Heart left ventricle (tissue), 13 donors: Measurements from ENCODE around the gene CYSTM1.

Source experiments
- CTCF ChIP-seq, 12 donors: fragments of 200-600 bp; sonication (generic) in 4 of 12; IDR thresholded peaks; one replicate each; pipeline versions ENCODE4 v1.5.0 to v1.8.0; 2018 to 2022; ENCODE audit warnings: antibody characterized with exemption in 12 of 12, mild to moderate bottlenecking in 5 of 12
- POLR2A ChIP-seq, 2 donors: fragments of 450-650 bp; IDR thresholded peaks; one replicate each; pipeline ENCODE4 v1.6.1; 2017; ENCODE audit warnings: antibody characterized with exemption in 2 of 2, mild to moderate bottlenecking in 2 of 2, moderate library complexity in 2 of 2
- donor health status: ischemic (EF 13 %, LVEDD 7.1; RV severe dilation, severe dysfunction).
- donor health status: DM: no; HTN: yes; CAD: no.
- donor health status: DM: no; HTN: no; CAD: no.
- donor health status: ischemic (EF 25% LVEDD 6.9; RV normal size, moderate dysfunction).
- donor health status: ischemic (EF 25% LVEDD 5.7; RV mildly dilated, moderate dysfunction).
- donor health status: ischemic (EF 35%, LVEDD 5.7; RV mildly dilated, moderate dysfunction).
- donor health status: nonischemic (EF 11% LVEDD 7.7; RV severe dilation, severe dysfunction).
- donor health status: DM: yes; HTN: yes; CAD: no.
- donor health status: PGD.
- donor health status: ischemic (EF 29% LVEDD 5.4; RV normal size, mild dysfunction).
- donor health status: nonischemic (EF 23%, LVEDD 6.1; RV moderate dilation, normal function).

- no peak for TF ChIP-seq CTCF (IDR thresholded peaks at IDR 0.05)
- no peak for TF ChIP-seq POLR2A (IDR thresholded peaks at IDR 0.05)
Measured at GRCh38 chr5:140238756-140239155, 63.8 kb downstream of the CYSTM1 start.
